ENCODE data around the gene RYR1. TPM values are rescaled to one million over a fixed set of nuclear protein-coding genes. Genes with fewer than 3 reads are reported as not detected.

RYR1 gene
- total and polyA plus RNA-seq, 2 of the 13 experiments (the other 11 are each of a cell fraction or from before 2014, with no cell fraction given) = 0.03 TPM; not detected in 1

- Histone ChIP-seq H3K9me3 (ENCODE audit: low read length) (peaks cover 10% of the 10 kb centered on the region), H3K79me2 (ENCODE audit: insufficient read depth, low read length) (no peaks in the 10 kb centered on the region), H3K27me3 (ENCODE audit: control insufficient read depth in 1 of 2, insufficient read depth in 2 of 2, low read length in 2 of 2) (peaks cover 0 to 12% of the 10 kb centered on the region in 2 experiments; a peak in 2 of 5 replicates), H3K4me2 (ENCODE audit: low read depth, low read length) (no peak overlapping the region), H3K9ac (ENCODE audit: insufficient read depth, low read depth, low read length) (no peak overlapping the region), H4K20me1 (ENCODE audit: insufficient read depth, low read length) (no peaks in the 10 kb centered on the region), H3K4me3 (replicated peaks in 1 of 3; ENCODE audit: insufficient read depth in 1 of 3, low read depth in 2 of 3, low read length in 3 of 3) (no peak overlapping the region), H3K36me3 (replicated peaks in 1 of 2; ENCODE audit: control insufficient read depth in 1 of 2, insufficient read depth in 2 of 2, low read length in 2 of 2) (no peaks in the 10 kb centered on the region), H3K27ac (ENCODE audit: extremely low read length, insufficient read depth, low read length) (no peak overlapping the region), H2AFZ (ENCODE audit: low read length) (no peak overlapping the region), H3K4me1 (ENCODE audit: insufficient read depth, low read length) (peaks cover 16% of the 10 kb centered on the region)
- intact Hi-C loops (cut with micrococcal nuclease; ENCODE audit: unreplicated experiment) (no loop called here), in situ Hi-C loops (cut with HindIII; ENCODE audit: extremely low pct_ligation_motif_present, low pct_unique_long_range_greater_than_20kb) (loop anchor here (10.0 kb wide), 1 partner anchor 95 kb away; no protein-coding TSS in a partner anchor)
- no peak for ATAC-seq
- POLR2A ChIA-PET = no interaction called here
- WGBS (ENCODE audit: low lambda C conversion rate) = 0% methylated on average over 1 of the region's 1 CpG
- no peak for FAIRE-seq
- CTCF ChIA-PET (ENCODE audit: low intra/inter-chr PET ratio, low total read pairs) = no interaction called here
- DNase-seq (ENCODE audit: low spot score) = no peak
- no TSS peak for BruUV-seq (replicated peaks)
- TF ChIP-seq HDAC2 (CRISPR knock-in tag; IDR thresholded peaks at IDR 0.05) (no peak), ZFP62 (CRISPR knock-in tag; IDR thresholded peaks at IDR 0.05) (no peak), ZNF652 (CRISPR knock-in tag; IDR thresholded peaks at IDR 0.05; ENCODE audit: borderline replicate concordance, low read depth) (no peak), ZNF574 (CRISPR knock-in tag; IDR thresholded peaks at IDR 0.05) (no peak), ZNF496 (CRISPR knock-in tag; IDR thresholded peaks at IDR 0.05; ENCODE audit: insufficient replicate concordance) (no peak), ZNF101 (CRISPR knock-in tag; IDR thresholded peaks at IDR 0.05; ENCODE audit: borderline replicate concordance, low read depth) (no peak), TFDP1 (CRISPR knock-in tag; IDR thresholded peaks at IDR 0.05; ENCODE audit: borderline replicate concordance) (no peak), ARID2 (CRISPR knock-in tag; IDR thresholded peaks at IDR 0.05; ENCODE audit: borderline replicate concordance) (no peak), HIC2 (CRISPR knock-in tag; IDR thresholded peaks at IDR 0.05; ENCODE audit: low read depth) (no peak), ZNF230 (CRISPR knock-in tag; IDR thresholded peaks at IDR 0.05) (no peak), LBX2 (CRISPR knock-in tag; IDR thresholded peaks at IDR 0.05; ENCODE audit: borderline replicate concordance) (no peak), SOX5 (CRISPR knock-in tag; IDR thresholded peaks at IDR 0.05; ENCODE audit: borderline replicate concordance) (no peak), BRCA1 (CRISPR knock-in tag; IDR thresholded peaks at IDR 0.05) (no peak), ZNF180 (CRISPR knock-in tag; IDR thresholded peaks at IDR 0.05; ENCODE audit: borderline replicate concordance, low read depth) (no peak), POLR2AphosphoS2 (IDR thresholded peaks at IDR 0.05; ENCODE audit: low read depth, low read length) (no peak), SAFB2 (CRISPR knock-in tag; IDR thresholded peaks at IDR 0.05; ENCODE audit: borderline replicate concordance, low read depth) (no peak), ZSCAN30 (CRISPR knock-in tag; IDR thresholded peaks at IDR 0.05) (no peak), ZSCAN5A (CRISPR knock-in tag; IDR thresholded peaks at IDR 0.05; ENCODE audit: borderline replicate concordance) (no peak)
These were observed 106.3 kb downstream of the RYR1 start for GRCh38 chr19:38539751-38540150.
